ENCODE data around the gene MAP2K1.

MAP2K1 gene

GRCh38 chr15:66424963-66425612 is 38.4 kb downstream of the MAP2K1 start:
- no peaks in the 10 kb centered on the region for H3K4me1 ChIP-seq (ENCODE audit: control insufficient read depth, insufficient read depth, low read length, poor library complexity, severe bottlenecking)
- 89 to 92% methylated on average over 3 to 5 of the region's 9 CpGs for WGBS, 2 experiments (ENCODE audit: insufficient coverage in 2 of 2)
- H3K36me3 ChIP-seq (ENCODE audit: control insufficient read depth, insufficient read depth, low read length) = peaks cover 3% of the 10 kb centered on the region
- no peaks in the 10 kb centered on the region for H3K9me3 ChIP-seq (ENCODE audit: control insufficient read depth, low read length)
- no peak overlapping the region for H3K4me3 ChIP-seq (ENCODE audit: extremely low read depth, insufficient read depth, low read length, poor library complexity, severe bottlenecking)
- H3K27ac ChIP-seq (ENCODE audit: low read depth, low read length, severe bottlenecking) = no peak overlapping the region

GRCh38 chr15:66425837-66426236 is 39.1 kb downstream of the MAP2K1 start:
- peaks cover 3% of the 10 kb centered on the region for H3K36me3 ChIP-seq (ENCODE audit: control insufficient read depth, insufficient read depth, low read length)
- H3K27ac ChIP-seq (ENCODE audit: low read depth, low read length, severe bottlenecking) = no peak overlapping the region
- WGBS, 2 experiments (ENCODE audit: insufficient coverage in 2 of 2) = no CpG with 5 or more reads among the region's 4 CpGs
- H3K4me3 ChIP-seq (ENCODE audit: extremely low read depth, insufficient read depth, low read length, poor library complexity, severe bottlenecking) = no peak overlapping the region
- H3K9me3 ChIP-seq (ENCODE audit: control insufficient read depth, low read length) = no peaks in the 10 kb centered on the region
- H3K4me1 ChIP-seq (ENCODE audit: control insufficient read depth, insufficient read depth, low read length, poor library complexity, severe bottlenecking) = no peaks in the 10 kb centered on the region

- H3K36me3 ChIP-seq (ENCODE audit: control insufficient read depth, insufficient read depth, low read length) = no peaks in the 10 kb centered on the region
- WGBS, 2 experiments (ENCODE audit: insufficient coverage in 2 of 2) = 94 to 100% methylated on average over 1 to 2 of the region's 4 CpGs
- no peaks in the 10 kb centered on the region for H3K9me3 ChIP-seq (ENCODE audit: control insufficient read depth, low read length)
- no peak overlapping the region for H3K4me3 ChIP-seq (ENCODE audit: extremely low read depth, insufficient read depth, low read length, poor library complexity, severe bottlenecking)
- no peak overlapping the region for H3K27ac ChIP-seq (ENCODE audit: low read depth, low read length, severe bottlenecking)
- no peaks in the 10 kb centered on the region for H3K4me1 ChIP-seq (ENCODE audit: control insufficient read depth, insufficient read depth, low read length, poor library complexity, severe bottlenecking)
These were observed 42.4 kb downstream of the MAP2K1 start for GRCh38 chr15:66429117-66429516.

GRCh38 chr15:66429546-66429945 is 42.8 kb downstream of the MAP2K1 start:
- H3K4me3 ChIP-seq (ENCODE audit: extremely low read depth, insufficient read depth, low read length, poor library complexity, severe bottlenecking) = no peak overlapping the region
- no peaks in the 10 kb centered on the region for H3K9me3 ChIP-seq (ENCODE audit: control insufficient read depth, low read length)
- no peak overlapping the region for H3K27ac ChIP-seq (ENCODE audit: low read depth, low read length, severe bottlenecking)
- H3K36me3 ChIP-seq (ENCODE audit: control insufficient read depth, insufficient read depth, low read length) = peaks cover 1% of the 10 kb centered on the region
- no peaks in the 10 kb centered on the region for H3K4me1 ChIP-seq (ENCODE audit: control insufficient read depth, insufficient read depth, low read length, poor library complexity, severe bottlenecking)
- WGBS, 2 experiments (ENCODE audit: insufficient coverage in 2 of 2) = 93 to 100% methylated on average over 3 to 6 of the region's 7 CpGs

- WGBS, 2 experiments (ENCODE audit: insufficient coverage in 2 of 2) = 95% methylated on average over 2 of the region's 3 CpGs
- no peaks in the 10 kb centered on the region for H3K4me1 ChIP-seq (ENCODE audit: control insufficient read depth, insufficient read depth, low read length, poor library complexity, severe bottlenecking)
- no peak overlapping the region for H3K27ac ChIP-seq (ENCODE audit: low read depth, low read length, severe bottlenecking)
- no peak overlapping the region for H3K4me3 ChIP-seq (ENCODE audit: extremely low read depth, insufficient read depth, low read length, poor library complexity, severe bottlenecking)
- peaks cover 11% of the 10 kb centered on the region for H3K36me3 ChIP-seq (ENCODE audit: control insufficient read depth, insufficient read depth, low read length)
- no peaks in the 10 kb centered on the region for H3K9me3 ChIP-seq (ENCODE audit: control insufficient read depth, low read length)
These were observed 44.0 kb downstream of the MAP2K1 start for GRCh38 chr15:66430627-66431255.

GRCh38 chr15:66433726-66434125 is 47.0 kb downstream of the MAP2K1 start:
- 83 to 94% methylated on average over 1 of the region's 2 CpGs for WGBS, 2 experiments (ENCODE audit: insufficient coverage in 2 of 2)
- Histone ChIP-seq H3K36me3 (ENCODE audit: control insufficient read depth, insufficient read depth, low read length) (peaks cover 39% of the 10 kb centered on the region), H3K4me3 (ENCODE audit: extremely low read depth, insufficient read depth, low read length, poor library complexity, severe bottlenecking) (no peak overlapping the region), H3K9me3 (ENCODE audit: control insufficient read depth, low read length) (no peaks in the 10 kb centered on the region), H3K27ac (ENCODE audit: low read depth, low read length, severe bottlenecking) (no peak overlapping the region), H3K4me1 (ENCODE audit: control insufficient read depth, insufficient read depth, low read length, poor library complexity, severe bottlenecking) (no peaks in the 10 kb centered on the region)

GRCh38 chr15:66440501-66440900 is 53.8 kb downstream of the MAP2K1 start:
- Histone ChIP-seq H3K4me3 (ENCODE audit: extremely low read depth, insufficient read depth, low read length, poor library complexity, severe bottlenecking) (no peak overlapping the region), H3K27ac (ENCODE audit: low read depth, low read length, severe bottlenecking) (no peak overlapping the region), H3K36me3 (ENCODE audit: control insufficient read depth, insufficient read depth, low read length) (peaks cover 89% of the 10 kb centered on the region), H3K9me3 (ENCODE audit: control insufficient read depth, low read length) (no peaks in the 10 kb centered on the region), H3K4me1 (ENCODE audit: control insufficient read depth, insufficient read depth, low read length, poor library complexity, severe bottlenecking) (peaks cover 12% of the 10 kb centered on the region)
- WGBS, 2 experiments (ENCODE audit: insufficient coverage in 2 of 2) = 100% methylated on average over 1 of the region's 2 CpGs; no CpG with 5 or more reads in 1 of the 2 experiments

GRCh38 chr15:66452420-66452819 is 65.7 kb downstream of the MAP2K1 start:
- Histone ChIP-seq H3K9me3 (ENCODE audit: control insufficient read depth, low read length) (peaks cover 6% of the 10 kb centered on the region), H3K36me3 (ENCODE audit: control insufficient read depth, insufficient read depth, low read length) (peaks cover 57% of the 10 kb centered on the region), H3K4me3 (ENCODE audit: extremely low read depth, insufficient read depth, low read length, poor library complexity, severe bottlenecking) (no peak overlapping the region), H3K27ac (ENCODE audit: low read depth, low read length, severe bottlenecking) (no peak overlapping the region), H3K4me1 (ENCODE audit: control insufficient read depth, insufficient read depth, low read length, poor library complexity, severe bottlenecking) (no peaks in the 10 kb centered on the region)
- 83 to 96% methylated on average over 1 to 2 of the region's 4 CpGs for WGBS, 2 experiments (ENCODE audit: insufficient coverage in 2 of 2)

GRCh38 chr15:66452971-66453580 is 66.4 kb downstream of the MAP2K1 start:
- Histone ChIP-seq H3K27ac (ENCODE audit: low read depth, low read length, severe bottlenecking) (no peak overlapping the region), H3K9me3 (ENCODE audit: control insufficient read depth, low read length) (peaks cover 6% of the 10 kb centered on the region), H3K36me3 (ENCODE audit: control insufficient read depth, insufficient read depth, low read length) (peaks cover 53% of the 10 kb centered on the region), H3K4me3 (ENCODE audit: extremely low read depth, insufficient read depth, low read length, poor library complexity, severe bottlenecking) (no peak overlapping the region), H3K4me1 (ENCODE audit: control insufficient read depth, insufficient read depth, low read length, poor library complexity, severe bottlenecking) (no peaks in the 10 kb centered on the region)
- WGBS, 2 experiments (ENCODE audit: insufficient coverage in 2 of 2) = no CpG with 5 or more reads among the region's 1 CpG

GRCh38 chr15:66454143-66454542 is 67.4 kb downstream of the MAP2K1 start:
- 89% methylated on average over 1 of the region's 2 CpGs; no CpG with 5 or more reads in 1 of the 2 experiments for WGBS, 2 experiments (ENCODE audit: insufficient coverage in 2 of 2)
- H3K9me3 ChIP-seq (ENCODE audit: control insufficient read depth, low read length) = peaks cover 4% of the 10 kb centered on the region
- H3K4me1 ChIP-seq (ENCODE audit: control insufficient read depth, insufficient read depth, low read length, poor library complexity, severe bottlenecking) = no peaks in the 10 kb centered on the region
- no peak overlapping the region for H3K4me3 ChIP-seq (ENCODE audit: extremely low read depth, insufficient read depth, low read length, poor library complexity, severe bottlenecking)
- H3K36me3 ChIP-seq (ENCODE audit: control insufficient read depth, insufficient read depth, low read length) = peaks cover 45% of the 10 kb centered on the region
- no peak overlapping the region for H3K27ac ChIP-seq (ENCODE audit: low read depth, low read length, severe bottlenecking)

- H3K4me3 ChIP-seq (ENCODE audit: extremely low read depth, insufficient read depth, low read length, poor library complexity, severe bottlenecking) = no peak overlapping the region
- WGBS, 2 experiments (ENCODE audit: insufficient coverage in 2 of 2) = no CpG with 5 or more reads among the region's 3 CpGs
- H3K9me3 ChIP-seq (ENCODE audit: control insufficient read depth, low read length) = no peaks in the 10 kb centered on the region
- no peak overlapping the region for H3K27ac ChIP-seq (ENCODE audit: low read depth, low read length, severe bottlenecking)
- H3K36me3 ChIP-seq (ENCODE audit: control insufficient read depth, insufficient read depth, low read length) = peaks cover 47% of the 10 kb centered on the region
- peaks cover 18% of the 10 kb centered on the region for H3K4me1 ChIP-seq (ENCODE audit: control insufficient read depth, insufficient read depth, low read length, poor library complexity, severe bottlenecking)
These were observed 69.5 kb downstream of the MAP2K1 start for GRCh38 chr15:66456211-66456610.

Measured in mesodermal cell (in vitro differentiated cells).